Stomach (tissue), 9 donors: ENCODE measurements around the gene TMED5. TPM values are rescaled to one million over a fixed set of nuclear protein-coding genes. Genes with fewer than 3 reads are reported as not detected.
"Not testable (repeated sequence)": the region's sequence is repeated elsewhere in the genome, so short reads cannot be mapped to it uniquely, and the experiment has no call there.

Source experiments
- DNase-seq, 2 donors: peaks; one replicate each; pipeline versions ENCODE4 v3.0.0 to v3.0.0-alpha.2; 2013 to 2019
- H3K27ac ChIP-seq, 5 donors: fragments of 200-600 bp in 4 of 5; sonication (generic) in 4 of 5; one replicate each; pipeline ENCODE4 v1.5.1; 2013 to 2019; ENCODE audit warnings: mild to moderate bottlenecking in 1 of 5, moderate library complexity in 1 of 5
- H3K27me3 ChIP-seq, 3 donors: fragments of 200-600 bp; sonication (generic); one replicate each; pipeline ENCODE4 v1.5.1; 2017 to 2019; ENCODE audit warnings: mixed run types in 1 of 3
- H3K36me3 ChIP-seq, 4 donors: fragments of 200-600 bp; sonication (generic); 1 replicate in 3 of 4; 2 replicates in 1 of 4; pipeline ENCODE4 v1.5.1; 2016 to 2019
- H3K4me1 ChIP-seq, 4 donors: fragments of 200-600 bp; sonication (generic); one replicate each; pipeline ENCODE4 v1.5.1; 2016 to 2019
- H3K4me3 ChIP-seq, 4 donors: fragments of 200-600 bp; sonication (generic) in 3 of 4; one replicate each; pipeline ENCODE4 v1.5.1; 2016 to 2019; ENCODE audit warnings: mild to moderate bottlenecking in 1 of 4
- H3K9me3 ChIP-seq, 4 donors: fragments of 200-600 bp; sonication (generic); one replicate each; pipeline ENCODE4 v1.5.1; 2016 to 2019
- EP300 ChIP-seq: sonication (generic); formaldehyde crosslinking; IDR thresholded peaks from one replicate; pipeline ENCODE4 v1.6.1; 2017; ENCODE audit warnings: antibody characterized with exemption
- POLR2A ChIP-seq, 4 donors: fragments of 450-650 bp; IDR thresholded peaks; one replicate each; pipeline ENCODE4 v1.6.1; 2016; ENCODE audit warnings: antibody characterized with exemption in 4 of 4, control low read depth in 2 of 4, mild to moderate bottlenecking in 1 of 4, moderate library complexity in 1 of 4
- POLR2AphosphoS5 ChIP-seq, 3 donors: sonication (generic); formaldehyde crosslinking; IDR thresholded peaks; one replicate each; pipeline ENCODE4 v1.6.1; 2016; ENCODE audit warnings: antibody characterized with exemption in 3 of 3
- WGBS, 5 donors: extraction: QIAGEN DNeasy Blood & Tissue Kit in 3 of 5; methylation state at CpG; one replicate each; pipeline versions ENCODE4 v1.1.5 to v1.1.7; 2013 to 2018; 5-methylcytosine and 5-hydroxymethylcytosine counted together
- intact Hi-C: fragments of 100-400 bp; cut with DNase I; formaldehyde crosslinking; loops from one replicate; pipeline ENCODE4 v1.15.1; 2023; ENCODE audit warnings: low total_unique reads
- polyA plus RNA-seq, 3 donors: library from polyadenylated mRNA; stranded (reverse); fragments of 200-250 nt; gene quantifications; one replicate each; pipeline ENCODE4 v1.2.3, GENCODE V29; 2013
- total RNA-seq, 5 donors: library from RNA; depleted of rRNA; stranded (reverse); fragments of >200 nt; gene quantifications; one replicate each; pipeline versions ENCODE4 v1.1.0 to v1.2.3, GENCODE V29; 2014 to 2016
- TF ChIP-seq, protein P1 (sequence below), 7 experiments: fragments of 450-650 bp in 4 of 7; fragments of 200-600 bp in 3 of 7; sonication (generic) in 3 of 7; IDR thresholded peaks; one replicate each; pipeline ENCODE4 v1.5.1; 2016 to 2019; ENCODE audit warnings: antibody characterized with exemption in 7 of 7, control low read depth in 2 of 7, mild to moderate bottlenecking in 1 of 7
- donor health status: healthy with polysubstance abuse.
- donor health status: Bipolar disorder and iron deficiency.
- donor health status: healthy.

The TMED5 gene
- total and polyA plus RNA-seq, 8 donors: 8.2 to 85.6 (median 16.1) TPM

DNA sequence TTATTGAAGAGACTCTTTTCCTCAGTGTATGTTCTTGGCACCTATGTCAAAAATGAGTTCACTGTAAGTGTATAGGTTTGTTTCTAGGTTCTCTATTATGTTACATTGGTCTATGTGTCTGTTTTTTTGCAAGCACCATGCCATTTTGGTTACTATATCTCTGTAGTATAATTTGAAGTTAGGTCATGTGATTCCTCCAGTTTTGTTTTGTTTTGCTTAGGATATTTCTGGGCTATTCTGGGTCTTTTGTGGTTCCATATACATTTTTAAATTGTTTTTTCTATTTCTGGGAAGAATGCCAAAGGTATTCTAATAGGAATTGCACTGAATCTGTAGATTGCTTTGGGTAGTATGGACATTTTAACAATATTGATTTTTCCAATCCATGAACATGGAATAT, 13.2 kb downstream of the TMED5 start:
- Histone ChIP-seq H3K4me3 (no peak overlapping the region), H3K27me3 (no peaks in the 10 kb centered on the region), H3K9me3 (no peaks in the 10 kb centered on the region), H3K27ac (no peak overlapping the region), H3K4me1 (peaks cover 1 to 10% (median 5%) of the 10 kb centered on the region in 4 donors), H3K36me3 (peaks cover 0 to 17% (median 3%) of the 10 kb centered on the region in 4 donors)
- no peak for TF ChIP-seq POLR2A (IDR thresholded peaks at IDR 0.05)
- TF ChIP-seq POLR2AphosphoS5 (IDR thresholded peaks at IDR 0.05): no peak
- no peak for TF ChIP-seq EP300
- TF ChIP-seq, protein P1, sequence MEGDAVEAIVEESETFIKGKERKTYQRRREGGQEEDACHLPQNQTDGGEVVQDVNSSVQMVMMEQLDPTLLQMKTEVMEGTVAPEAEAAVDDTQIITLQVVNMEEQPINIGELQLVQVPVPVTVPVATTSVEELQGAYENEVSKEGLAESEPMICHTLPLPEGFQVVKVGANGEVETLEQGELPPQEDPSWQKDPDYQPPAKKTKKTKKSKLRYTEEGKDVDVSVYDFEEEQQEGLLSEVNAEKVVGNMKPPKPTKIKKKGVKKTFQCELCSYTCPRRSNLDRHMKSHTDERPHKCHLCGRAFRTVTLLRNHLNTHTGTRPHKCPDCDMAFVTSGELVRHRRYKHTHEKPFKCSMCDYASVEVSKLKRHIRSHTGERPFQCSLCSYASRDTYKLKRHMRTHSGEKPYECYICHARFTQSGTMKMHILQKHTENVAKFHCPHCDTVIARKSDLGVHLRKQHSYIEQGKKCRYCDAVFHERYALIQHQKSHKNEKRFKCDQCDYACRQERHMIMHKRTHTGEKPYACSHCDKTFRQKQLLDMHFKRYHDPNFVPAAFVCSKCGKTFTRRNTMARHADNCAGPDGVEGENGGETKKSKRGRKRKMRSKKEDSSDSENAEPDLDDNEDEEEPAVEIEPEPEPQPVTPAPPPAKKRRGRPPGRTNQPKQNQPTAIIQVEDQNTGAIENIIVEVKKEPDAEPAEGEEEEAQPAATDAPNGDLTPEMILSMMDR (IDR thresholded peaks at IDR 0.05): no peak
- intact Hi-C loops: no loop called here
- DNase-seq: no peak

GRCh38 chr1:93165895-93166294, 14.3 kb downstream of the TMED5 start:
- intact Hi-C loops, DNase-seq, H3K4me3 ChIP-seq, H3K27me3 ChIP-seq, H3K4me1 ChIP-seq, H3K9me3 ChIP-seq, H3K27ac ChIP-seq: not testable (repeated sequence)
- H3K36me3 ChIP-seq: peaks cover 0 to 17% (median 3%) of the 10 kb centered on the region in 4 donors
- 84 to 100% (median 95%) methylated on average over 1 of the region's 1 CpG for WGBS, 5 donors

DNA sequence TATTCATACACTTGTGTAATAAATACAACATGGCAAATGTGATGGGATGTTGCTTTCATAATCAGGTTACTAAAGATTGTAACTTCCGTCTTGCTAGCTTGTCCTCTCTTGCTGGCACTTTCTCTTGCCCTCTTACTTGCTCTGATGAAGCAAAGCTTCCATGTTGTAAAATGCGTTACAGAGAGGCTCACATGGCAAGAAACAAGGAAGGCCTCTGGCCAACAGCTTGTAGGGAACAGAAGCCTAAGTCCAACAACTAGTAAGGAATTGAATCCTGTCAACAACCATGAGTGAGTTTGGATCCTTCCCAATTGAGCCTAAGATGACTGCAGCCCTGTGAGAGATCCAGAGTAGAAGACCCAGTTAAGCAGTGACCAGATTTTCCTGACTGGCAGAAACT, 15.4 kb downstream of the TMED5 start:
- TF ChIP-seq, protein P1 (IDR thresholded peaks at IDR 0.05): no peak
- TF ChIP-seq POLR2AphosphoS5 (IDR thresholded peaks at IDR 0.05) (no peak), POLR2A (IDR thresholded peaks at IDR 0.05) (no peak)
- Histone ChIP-seq H3K36me3 (peaks cover 0 to 10% (median 4%) of the 10 kb centered on the region in 4 donors), H3K27ac (no peak overlapping the region), H3K9me3 (no peaks in the 10 kb centered on the region), H3K27me3 (no peaks in the 10 kb centered on the region), H3K4me1 (peaks cover 0 to 10% (median 3%) of the 10 kb centered on the region in 4 donors), H3K4me3 (no peak overlapping the region)
- DNase-seq: no peak
- 90 to 100% (median 94%) methylated on average over 2 of the region's 2 CpGs for WGBS, 5 donors
- intact Hi-C loops: no loop called here

- Histone ChIP-seq H3K36me3 (peaks cover under 1 to 21% (median 17%) of the 10 kb centered on the region in 4 donors), H3K4me1 (peaks cover 0 to 13% (median 4%) of the 10 kb centered on the region in 4 donors)
- H3K27me3 ChIP-seq, DNase-seq, H3K9me3 ChIP-seq, intact Hi-C loops, H3K4me3 ChIP-seq, H3K27ac ChIP-seq: not testable (repeated sequence)
- WGBS, 5 donors: 93 to 100% (median 99%) methylated on average over 8 of the region's 8 CpGs
Measured at GRCh38 chr1:93163314-93163713, 16.9 kb downstream of the TMED5 start.

- no peak for TF ChIP-seq EP300
- WGBS, 5 donors: 71 to 77% (median 76%) methylated on average over 2 of the region's 2 CpGs
- Histone ChIP-seq H3K4me1 (peaks cover 0 to 13% (median 4%) of the 10 kb centered on the region in 4 donors), H3K4me3 (no peak overlapping the region), H3K27ac (no peak overlapping the region), H3K27me3 (no peaks in the 10 kb centered on the region), H3K36me3 (peaks cover 11 to 61% (median 54%) of the 10 kb centered on the region in 4 donors), H3K9me3 (no peaks in the 10 kb centered on the region)
- intact Hi-C loops: no loop called here
- no peak for DNase-seq
Measured at GRCh38 chr1:93159337-93159736, 20.9 kb downstream of the TMED5 start.

DNA sequence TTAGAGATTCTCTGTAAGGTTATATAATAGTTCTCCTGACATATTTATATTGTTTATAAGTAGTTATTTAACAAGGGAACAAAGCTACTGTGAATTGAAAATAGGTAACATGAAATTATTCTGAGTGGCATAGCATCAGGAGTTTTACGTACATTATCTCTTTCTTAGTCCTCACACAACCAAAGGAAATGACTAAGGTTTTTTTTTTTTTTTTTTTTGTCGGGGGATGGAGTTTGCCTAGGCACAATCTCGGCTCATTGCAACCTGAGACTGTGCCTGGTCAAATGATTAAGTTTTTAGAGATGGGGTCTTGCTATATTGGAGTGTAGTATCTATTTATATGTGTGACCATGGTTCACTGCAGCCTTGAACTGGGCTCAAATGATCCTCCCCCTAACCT, 24.9 kb downstream of the TMED5 start:
- Histone ChIP-seq H3K27me3 (no peaks in the 10 kb centered on the region), H3K4me1 (peaks cover 0 to 8% (median 4%) of the 10 kb centered on the region in 4 donors), H3K4me3 (no peak overlapping the region), H3K9me3 (no peaks in the 10 kb centered on the region), H3K27ac (no peak overlapping the region), H3K36me3 (peaks cover 11 to 97% (median 90%) of the 10 kb centered on the region in 4 donors)
- TF ChIP-seq, protein P1 (IDR thresholded peaks at IDR 0.05): no peak
- no peak for TF ChIP-seq POLR2AphosphoS5 (IDR thresholded peaks at IDR 0.05)
- no peak for TF ChIP-seq EP300
- TF ChIP-seq POLR2A (IDR thresholded peaks at IDR 0.05): no peak
- intact Hi-C loops: no loop called here
- no peak for DNase-seq
- WGBS, 5 donors: 69 to 76% (median 72%) methylated on average over 3 of the region's 3 CpGs
